ENCODE results near the gene OXER1.
A peak's percentile ranks its signal among the peaks of the same experiment; 100 is the strongest.

The OXER1 gene

DNA sequence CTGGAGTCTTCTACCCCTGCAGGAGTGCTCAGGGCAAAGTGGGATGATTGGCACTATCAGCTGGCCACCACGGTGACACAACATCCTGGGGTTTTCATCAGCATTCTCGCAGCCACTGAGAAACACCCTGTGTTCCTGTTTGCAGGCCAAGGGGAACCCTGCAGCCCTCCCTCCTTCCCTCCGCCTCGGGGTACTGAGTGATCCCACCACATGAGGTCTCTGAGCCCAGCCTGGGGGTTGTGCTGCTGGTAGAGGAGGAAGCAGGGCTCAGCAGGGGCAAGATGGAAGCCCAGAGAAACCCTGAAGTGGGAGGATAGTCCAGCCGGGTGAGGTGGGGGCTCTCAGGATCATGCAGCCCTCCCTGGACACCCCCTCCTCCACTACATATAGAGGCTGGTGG lies at the start of gene OXER1:
OXER1 (minus strand) TSS at position 40 of the 400 bp plus-strand sequence. CDS start 73 bp downstream, outside the sequence.
- no peak for DNase-seq

GRCh38 chr2:42812899-42813479 lies 49.1 kb upstream of the OXER1 start:
- DNase-seq, result peak; percentile 15

GRCh38 chr2:42810971-42811811 lies 47.3 kb upstream of the OXER1 start:
- peak; percentile 27 for DNase-seq

- peak; percentile 93 for DNase-seq
Observed at GRCh38 chr2:42810121-42810970, 46.4 kb upstream of the OXER1 start.

DNA sequence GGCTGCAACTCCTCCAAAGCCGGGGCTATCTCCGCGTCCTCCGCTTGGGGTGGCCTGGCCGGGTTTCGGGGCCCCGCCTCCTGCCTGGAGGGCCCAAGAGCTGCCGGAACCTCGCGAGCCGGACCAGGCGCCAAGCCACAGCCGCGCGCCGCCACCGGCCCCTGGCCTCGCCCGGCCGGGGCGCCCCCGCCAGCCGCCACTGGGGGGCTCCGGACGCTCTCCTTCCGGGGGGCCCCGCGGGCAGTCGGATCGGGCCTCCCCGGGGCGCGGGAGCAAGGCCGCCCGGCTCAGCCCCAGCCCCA lies 45.8 kb upstream of the OXER1 start:
- DNase-seq, result peak; percentile 45

GRCh38 chr2:42809131-42809818 lies 45.3 kb upstream of the OXER1 start:
- peak; percentile 52 for DNase-seq

DNA sequence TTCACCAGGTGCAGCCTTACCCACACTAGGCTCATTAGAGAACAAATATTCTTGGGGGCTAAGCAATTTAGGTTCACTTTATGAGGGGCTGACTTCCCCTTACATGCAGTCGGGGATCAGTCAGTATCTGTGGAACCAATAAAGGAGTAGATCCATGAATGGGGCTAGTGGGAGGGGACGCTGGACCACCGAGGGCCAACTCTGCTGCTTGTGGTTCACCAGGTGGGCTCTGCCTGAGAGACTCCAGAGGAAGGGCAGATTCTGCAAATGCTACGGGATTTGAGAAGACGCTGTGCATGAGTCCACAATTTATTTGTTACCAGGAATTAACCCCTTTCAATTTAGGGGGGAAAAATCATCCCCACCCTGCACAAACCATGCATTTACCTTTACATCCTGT lies 44.4 kb upstream of the OXER1 start:
- DNase-seq, result no peak

GRCh38 chr2:42806786-42807185 lies 42.9 kb upstream of the OXER1 start:
- no peak for DNase-seq

GRCh38 chr2:42804891-42805290 lies 41.0 kb upstream of the OXER1 start:
- no peak for DNase-seq

DNA sequence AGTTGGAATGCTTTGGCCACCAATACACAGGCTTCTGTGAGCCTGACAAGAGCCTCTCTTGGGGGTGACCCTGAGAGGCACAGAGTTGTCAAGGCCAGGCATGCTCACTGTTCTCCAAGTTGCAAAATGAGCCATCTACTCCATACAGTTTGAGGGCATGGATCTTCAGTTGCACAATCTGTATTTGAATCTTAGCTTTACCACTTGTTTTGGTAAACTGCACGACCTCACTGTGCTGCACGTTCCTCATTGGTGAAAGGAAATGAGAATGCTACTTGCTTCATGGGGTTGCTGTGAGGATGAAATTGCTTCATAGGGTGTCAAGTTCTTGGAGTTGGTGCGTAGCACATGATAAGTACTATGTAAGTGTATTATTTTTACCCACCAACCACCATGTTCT lies 40.4 kb upstream of the OXER1 start:
- DNase-seq, result no peak

DNA sequence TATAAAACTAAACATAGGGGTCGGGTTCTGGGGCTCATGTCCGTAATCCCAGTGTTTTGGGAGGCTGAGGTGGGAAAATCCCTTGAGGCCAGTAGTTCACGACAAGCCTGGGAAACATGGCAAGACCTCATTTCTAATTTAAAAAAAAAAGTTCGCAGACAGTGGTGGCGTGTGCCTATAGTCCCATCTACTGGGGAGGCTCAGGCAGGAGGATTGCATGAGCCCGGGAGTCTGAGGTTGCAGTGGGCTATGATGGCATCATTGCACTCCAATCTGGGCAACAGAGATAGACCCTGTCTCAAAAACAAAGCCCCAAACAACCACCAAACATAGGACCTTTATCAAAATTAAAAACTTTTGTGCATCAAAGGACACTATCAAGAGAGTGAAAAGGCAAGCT lies 38.2 kb upstream of the OXER1 start:
- no peak for DNase-seq

DNA sequence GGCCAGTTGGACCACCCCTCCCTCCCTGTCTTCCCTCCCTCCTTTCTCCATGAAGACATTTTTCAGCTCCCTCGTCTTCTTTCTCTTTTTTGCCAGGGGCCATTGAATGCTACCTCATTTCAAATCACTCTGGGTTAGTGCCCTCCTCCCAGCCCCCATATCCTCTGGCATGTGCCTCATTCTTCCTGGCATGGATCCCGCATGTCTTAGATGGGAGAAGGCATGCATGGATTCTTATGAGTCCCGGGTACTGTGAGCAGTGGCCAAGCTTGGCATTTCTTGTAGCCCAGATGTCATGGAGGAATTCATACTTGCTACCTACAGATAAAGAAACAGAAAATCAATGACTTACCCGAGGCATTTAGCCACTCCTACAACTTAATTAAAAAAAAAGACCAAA lies 37.4 kb upstream of the OXER1 start:
- DNase-seq, result no peak

GRCh38 chr2:42800981-42801380 lies 37.0 kb upstream of the OXER1 start:
- no peak for DNase-seq

GRCh38 chr2:42800461-42800962 lies 36.6 kb upstream of the OXER1 start:
- DNase-seq, result no peak

- DNase-seq, result no peak
Observed at GRCh38 chr2:42799881-42800280, 35.9 kb upstream of the OXER1 start.

- DNase-seq, result no peak
Observed at GRCh38 chr2:42797281-42797680, 33.3 kb upstream of the OXER1 start.

- DNase-seq, result no peak
Observed at GRCh38 chr2:42796427-42797248, 32.7 kb upstream of the OXER1 start.

DNA sequence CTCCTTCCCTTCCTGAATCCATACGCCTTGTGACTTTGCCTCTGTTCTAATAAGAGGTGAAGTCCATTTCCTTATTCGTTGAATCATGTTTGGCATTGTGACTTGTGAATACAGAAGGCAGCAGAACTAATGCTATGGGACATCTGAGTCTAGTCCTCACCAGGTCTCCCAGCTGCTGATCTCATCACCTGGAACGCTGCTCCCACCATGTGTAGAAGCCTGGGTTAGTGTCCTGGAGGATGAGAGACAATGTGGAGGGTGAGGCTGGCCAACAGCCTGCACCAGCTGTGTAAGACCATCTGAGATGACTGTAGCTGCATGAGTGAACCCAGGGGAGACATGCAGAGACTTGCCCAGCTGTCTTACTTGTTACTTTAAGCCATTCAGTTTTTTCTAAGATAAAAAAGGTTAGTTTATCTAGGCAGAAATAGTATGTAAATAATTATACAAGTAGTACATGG lies 31.9 kb upstream of the OXER1 start:
- DNase-seq, result no peak

DNA sequence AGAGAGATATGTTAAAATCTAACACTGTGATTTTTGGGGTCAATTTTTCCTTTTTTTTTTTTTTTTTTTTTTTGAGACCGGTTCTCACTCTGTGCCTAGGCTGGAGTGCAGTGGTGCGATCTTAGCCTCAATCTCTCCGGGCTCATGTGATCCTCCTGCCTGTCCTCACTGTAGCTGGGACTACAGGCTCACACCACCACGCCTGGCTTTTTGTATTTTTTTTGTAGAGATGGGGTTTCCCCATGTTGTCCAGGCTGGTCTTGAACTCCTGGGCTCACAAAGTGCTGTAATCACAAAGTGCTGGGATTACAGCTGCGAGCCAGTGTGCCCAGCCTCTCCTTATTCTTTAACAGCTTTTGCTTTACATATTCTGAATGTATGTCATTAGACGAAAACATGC lies 31.3 kb upstream of the OXER1 start:
- no peak for DNase-seq

DNA sequence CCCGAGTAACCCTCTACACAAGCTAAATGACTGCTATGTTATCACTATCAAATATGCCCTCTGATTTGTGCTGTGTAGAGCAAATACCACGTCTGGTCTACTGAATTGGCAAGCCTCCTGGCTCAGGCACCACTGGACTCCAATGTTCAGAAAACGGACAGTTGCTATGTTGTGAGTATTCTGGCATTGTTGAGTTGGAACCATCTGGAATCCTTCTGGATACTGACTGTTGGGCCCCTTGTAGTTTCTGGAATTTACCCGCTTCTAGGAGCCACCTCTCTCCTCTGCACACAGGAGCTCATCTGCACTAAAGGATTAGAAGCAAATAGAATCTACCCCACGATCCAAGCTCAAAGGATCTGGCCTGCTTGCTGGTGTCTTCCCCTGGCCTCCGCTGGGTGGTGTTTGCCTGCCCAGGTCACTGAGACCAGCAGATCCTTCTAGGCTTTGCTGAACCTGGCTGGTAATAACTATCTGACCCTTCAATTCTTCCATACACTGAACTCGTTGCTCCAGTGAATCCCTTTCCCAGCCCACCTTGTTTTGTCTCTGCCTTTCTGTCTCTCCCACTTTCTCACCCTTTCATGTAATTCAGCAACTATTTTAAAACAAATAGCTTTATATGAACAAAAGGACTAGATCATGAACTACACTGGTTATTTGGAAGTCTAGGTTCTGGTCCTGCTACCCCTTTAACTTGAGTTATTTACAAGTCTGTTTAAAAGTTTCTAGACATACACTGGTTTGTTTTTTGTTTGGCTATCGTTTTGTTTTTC lies 30.5 kb upstream of the OXER1 start:
- no peak for DNase-seq

Data from DMS153 (cell line).